CD4-positive, alpha-beta T cell (primary cell): ENCODE measurements around the gene GPR15LG. TPM values are rescaled to one million over a fixed set of nuclear protein-coding genes. Genes with fewer than 3 reads are reported as not detected.
A peak's percentile ranks its signal among the peaks of the same experiment; 100 is the strongest.

Experiments
- ATAC-seq: fragments of 200-7000 bp; cut with Tn5 transposase; one replicate; pipeline ENCODE4 v1.10.0; 2022; ENCODE audit warnings: mild to moderate bottlenecking; ENCODE audit not compliant: poor library complexity
- CTCF ChIA-PET: fragments of 350-600 bp; sonication (Branson Sonifier 250); formaldehyde crosslinking; loops from one replicate; lab custom pipeline; 2021; ENCODE audit warnings: antibody characterized with exemption, inconsistent platforms; lab: Charles Lee
- POLR2A ChIA-PET: fragments of 350-600 bp; sonication (Branson Sonifier 250); formaldehyde crosslinking; loops from one replicate; lab custom pipeline; 2021; ENCODE audit warnings: antibody characterized with exemption, inconsistent platforms; lab: Charles Lee
- DNase-seq, 14 experiments: peaks; one replicate each; pipeline ENCODE4 v3.0.0-alpha.2; 2013 to 2020; ENCODE audit warnings: mixed read lengths in 2 of 14
- H3K27ac ChIP-seq, 2 donors: one replicate each; pipeline versions ENCODE4 v1.5.1 to v1.7.0; 2013; ENCODE audit warnings: low read length in 2 of 2, low read depth in 1 of 2, mild to moderate bottlenecking in 1 of 2
- H3K27me3 ChIP-seq, 2 experiments: 1 replicate in 1 of 2; 2 replicates in 1 of 2; pipeline versions ENCODE4 v1.6.1 to v1.7.0; 2013; ENCODE audit warnings: low read length in 2 of 2, control low read depth in 1 of 2, mild to moderate bottlenecking in 1 of 2, moderate library complexity in 1 of 2; ENCODE audit not compliant: insufficient read depth in 2 of 2, control insufficient read depth in 1 of 2
- H3K36me3 ChIP-seq: one replicate; pipeline ENCODE4 v1.6.1; 2013; ENCODE audit warnings: low read length, control low read depth; ENCODE audit not compliant: insufficient read depth
- H3K4me1 ChIP-seq: one replicate; pipeline ENCODE4 v1.6.1; 2013; ENCODE audit warnings: low read length, control low read depth; ENCODE audit not compliant: insufficient read depth
- H3K4me3 ChIP-seq: one replicate; pipeline ENCODE4 v1.5.1; 2013; ENCODE audit warnings: mild to moderate bottlenecking, low read length, moderate library complexity
- H3K9me3 ChIP-seq, 2 experiments: 1 replicate in 1 of 2; 2 replicates in 1 of 2; pipeline versions ENCODE4 v1.6.1 to v1.7.0; 2013; ENCODE audit warnings: low read length in 2 of 2, mild to moderate bottlenecking in 2 of 2, control low read depth in 1 of 2, moderate library complexity in 1 of 2; ENCODE audit not compliant: control insufficient read depth in 1 of 2, insufficient read depth in 1 of 2
- H3K27ac Mint-ChIP-seq: one replicate; pipeline ENCODE4 v1.8.0; 2020; ENCODE audit warnings: mixed read lengths
- H3K27me3 Mint-ChIP-seq: one replicate; pipeline ENCODE4 v1.8.0; 2021; ENCODE audit warnings: mixed read lengths
- H3K36me3 Mint-ChIP-seq: one replicate; pipeline ENCODE4 v1.8.0; 2021; ENCODE audit warnings: low read depth, mixed read lengths
- H3K4me1 Mint-ChIP-seq: one replicate; pipeline ENCODE4 v1.8.0; 2021; ENCODE audit warnings: low read depth, mixed read lengths
- H3K4me3 Mint-ChIP-seq: one replicate; pipeline ENCODE4 v1.8.0; 2020; ENCODE audit warnings: mild to moderate bottlenecking, mixed read lengths
- H3K9me3 Mint-ChIP-seq: one replicate; pipeline ENCODE4 v1.8.0; 2020; ENCODE audit warnings: mixed read lengths
- CTCF ChIP-seq: fragments of 200-600 bp; IDR thresholded peaks from one replicate; pipeline ENCODE4 v1.8.0; 2022; ENCODE audit warnings: antibody characterized with exemption, mild to moderate bottlenecking
- intact Hi-C, 2 experiments: fragments of 100-400 bp; cut with DNase I in 1 of 2; cut with micrococcal nuclease in 1 of 2; formaldehyde crosslinking; loops; one replicate each; pipeline versions ENCODE4 v1.15.1 to v1.9.0; 2023 to 2025; cut with DNase I, micrococcal nuclease
- total RNA-seq, 174 experiments: library from RNA in 2 of 174; stranded (reverse) in 2 of 174; gene quantifications; one replicate each; pipeline ENCODE4 v1.2.3 and lab custom pipeline; 2021 to 2026

GPR15LG gene
- total RNA-seq, 2 experiments from 2014 or later, result not detected

- H3K4me3 Mint-ChIP-seq, result peak overlapping the region; percentile 11
- no peaks in the 10 kb centered on the region for H3K36me3 Mint-ChIP-seq
- intact Hi-C loops, result loop anchor here in 1 of 2 experiments (1.0 kb wide), 1 partner anchor 14 kb away; no protein-coding TSS in a partner anchor
- Histone ChIP-seq H3K27me3 (no peaks in the 10 kb centered on the region), H3K36me3 (no peaks in the 10 kb centered on the region), H3K4me1 (peaks cover 33% of the 10 kb centered on the region), H3K9me3 (peaks cover 0 to 11% of the 10 kb centered on the region in 2 experiments), H3K4me3 (no peak overlapping the region), H3K27ac (peak overlapping the region; percentile 15 to 68)
- ChIA-PET POLR2A (interaction anchor here (0.8 to 1.6 kb wide), 8 partner anchors 14 to 157 kb away, joined by 3 to 18 read pairs (median 4); partner anchors contain the start of genes CDHR1 and GHITM), CTCF (interaction anchor here (1.2 kb wide), 1 partner anchor 360 kb away, joined by 3 read pairs; no protein-coding TSS in a partner anchor)
- H3K27ac Mint-ChIP-seq, result no peak overlapping the region
- no peaks in the 10 kb centered on the region for H3K9me3 Mint-ChIP-seq
- DNase-seq (no peak), ATAC-seq (no peak)
- peaks cover 13% of the 10 kb centered on the region for H3K4me1 Mint-ChIP-seq
- no peaks in the 10 kb centered on the region for H3K27me3 Mint-ChIP-seq
- TF ChIP-seq CTCF, result no peak
These were observed 3.4 kb downstream of the GPR15LG start for GRCh38 chr10:84176836-84177474.

- intact Hi-C loops, result loop anchor here in 1 of 2 experiments (1.0 kb wide), 1 partner anchor 14 kb away; no protein-coding TSS in a partner anchor
- H3K36me3 ChIP-seq, result no peaks in the 10 kb centered on the region
- H3K27me3 Mint-ChIP-seq, result no peaks in the 10 kb centered on the region
- H3K27me3 ChIP-seq, result no peaks in the 10 kb centered on the region
- H3K4me3 Mint-ChIP-seq, result no peak overlapping the region
- ChIA-PET CTCF (interaction anchor here (1.2 kb wide), 1 partner anchor 360 kb away, joined by 3 read pairs; no protein-coding TSS in a partner anchor), POLR2A (interaction anchor here (0.6 to 1.6 kb wide), 11 partner anchors 14 to 156 kb away, joined by 3 to 18 read pairs (median 4); partner anchors contain the start of genes CCSER2, CDHR1 and GHITM)
- H3K4me3 ChIP-seq, result no peak overlapping the region
- ATAC-seq, result peak; percentile 79
- peaks cover 0 to 11% of the 10 kb centered on the region in 2 experiments for H3K9me3 ChIP-seq
- no peak overlapping the region for H3K27ac Mint-ChIP-seq
- H3K27ac ChIP-seq, result peak overlapping the region; percentile 5 to 68
- peaks cover 33% of the 10 kb centered on the region for H3K4me1 ChIP-seq
- H3K4me1 Mint-ChIP-seq, result peaks cover 13% of the 10 kb centered on the region
- no peaks in the 10 kb centered on the region for H3K36me3 Mint-ChIP-seq
- TF ChIP-seq CTCF, result no peak
- H3K9me3 Mint-ChIP-seq, result no peaks in the 10 kb centered on the region
- DNase-seq, result peak in 12 of 14 experiments; percentile 10 to 86 (median 43)
These were observed 4.0 kb downstream of the GPR15LG start for GRCh38 chr10:84177541-84178141.

- no peak for ATAC-seq
- peak overlapping the region in 1 of 2 donors; percentile 5 for H3K27ac ChIP-seq
- POLR2A ChIA-PET, result interaction anchor here (0.6 to 1.6 kb wide), 11 partner anchors 13 to 156 kb away, joined by 3 to 18 read pairs (median 4); partner anchors contain the start of genes CCSER2, CDHR1 and GHITM
These were observed 4.6 kb downstream of the GPR15LG start for GRCh38 chr10:84178160-84178609.

More at GRCh38 chr10:84178160-84178609, 4.6 kb downstream of the GPR15LG start:
- intact Hi-C loops, result no loop called here
- CTCF ChIA-PET, result interaction anchor here (1.2 kb wide), 1 partner anchor 359 kb away, joined by 3 read pairs; no protein-coding TSS in a partner anchor
- Mint-ChIP-seq H3K9me3 (no peaks in the 10 kb centered on the region), H3K27ac (no peak overlapping the region), H3K4me3 (no peak overlapping the region), H3K4me1 (peaks cover 13% of the 10 kb centered on the region), H3K36me3 (no peaks in the 10 kb centered on the region), H3K27me3 (no peaks in the 10 kb centered on the region)
- no peak for DNase-seq
- Histone ChIP-seq H3K4me3 (no peak overlapping the region), H3K9me3 (peaks cover 0 to 11% of the 10 kb centered on the region in 2 experiments), H3K27me3 (no peaks in the 10 kb centered on the region), H3K36me3 (no peaks in the 10 kb centered on the region), H3K4me1 (peaks cover 33% of the 10 kb centered on the region)
- no peak for TF ChIP-seq CTCF
